Sigmoid colon (tissue), 4 donors: ENCODE data around the gene CYTH1.
A peak's percentile ranks its signal among the peaks of the same experiment; 100 is the strongest.

Experiments used
- EP300 ChIP-seq, 4 donors: sonication (generic); formaldehyde crosslinking; IDR thresholded peaks; one replicate each; pipeline ENCODE4 v1.6.1; 2017; ENCODE audit warnings: antibody characterized with exemption in 4 of 4
- POLR2A ChIP-seq, 2 donors: fragments of 450-650 bp; IDR thresholded peaks; one replicate each; pipeline ENCODE4 v1.6.1; 2016; ENCODE audit warnings: antibody characterized with exemption in 2 of 2, mild to moderate bottlenecking in 2 of 2, moderate library complexity in 2 of 2
- POLR2AphosphoS5 ChIP-seq, 4 donors: sonication (generic); formaldehyde crosslinking; IDR thresholded peaks; one replicate each; pipeline ENCODE4 v1.6.1; 2017; ENCODE audit warnings: antibody characterized with exemption in 4 of 4
- TF ChIP-seq, protein P1 (sequence below), 4 experiments: fragments of 450-650 bp in 3 of 4; fragments of 200-600 bp in 1 of 4; IDR thresholded peaks; one replicate each; pipeline ENCODE4 v1.5.1; 2016 to 2019; ENCODE audit warnings: antibody characterized with exemption in 4 of 4, mild to moderate bottlenecking in 3 of 4, moderate library complexity in 2 of 4

DNA sequence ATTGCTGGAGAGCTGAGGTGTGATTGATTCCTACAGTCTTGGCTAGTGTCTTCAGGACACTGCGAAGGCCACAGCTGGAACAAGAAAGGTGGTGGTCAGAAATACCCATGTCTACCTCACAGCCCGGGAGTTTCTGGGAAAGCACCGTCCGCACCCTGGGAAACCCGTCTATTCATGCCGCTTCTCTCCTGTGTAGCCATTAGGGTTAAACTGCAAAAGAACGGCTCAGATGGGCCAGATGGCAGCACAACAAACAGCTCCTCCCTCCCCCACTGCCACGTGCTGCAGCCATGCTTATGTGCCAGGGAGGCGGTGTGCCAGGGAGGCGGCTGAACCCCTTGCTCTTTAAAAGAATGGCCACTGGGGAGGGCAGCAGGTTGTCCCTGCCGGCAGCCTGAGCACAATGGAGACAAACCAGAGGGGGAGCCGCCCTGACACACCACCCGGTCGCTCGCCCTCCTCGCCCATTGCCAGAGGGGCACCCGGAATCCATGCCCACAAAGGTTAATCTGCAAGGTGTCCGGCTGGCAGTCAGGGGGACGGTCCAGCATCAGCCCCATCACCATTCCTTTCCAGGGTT, 65.2 kb downstream of the CYTH1 start:
- TF ChIP-seq, protein P1, sequence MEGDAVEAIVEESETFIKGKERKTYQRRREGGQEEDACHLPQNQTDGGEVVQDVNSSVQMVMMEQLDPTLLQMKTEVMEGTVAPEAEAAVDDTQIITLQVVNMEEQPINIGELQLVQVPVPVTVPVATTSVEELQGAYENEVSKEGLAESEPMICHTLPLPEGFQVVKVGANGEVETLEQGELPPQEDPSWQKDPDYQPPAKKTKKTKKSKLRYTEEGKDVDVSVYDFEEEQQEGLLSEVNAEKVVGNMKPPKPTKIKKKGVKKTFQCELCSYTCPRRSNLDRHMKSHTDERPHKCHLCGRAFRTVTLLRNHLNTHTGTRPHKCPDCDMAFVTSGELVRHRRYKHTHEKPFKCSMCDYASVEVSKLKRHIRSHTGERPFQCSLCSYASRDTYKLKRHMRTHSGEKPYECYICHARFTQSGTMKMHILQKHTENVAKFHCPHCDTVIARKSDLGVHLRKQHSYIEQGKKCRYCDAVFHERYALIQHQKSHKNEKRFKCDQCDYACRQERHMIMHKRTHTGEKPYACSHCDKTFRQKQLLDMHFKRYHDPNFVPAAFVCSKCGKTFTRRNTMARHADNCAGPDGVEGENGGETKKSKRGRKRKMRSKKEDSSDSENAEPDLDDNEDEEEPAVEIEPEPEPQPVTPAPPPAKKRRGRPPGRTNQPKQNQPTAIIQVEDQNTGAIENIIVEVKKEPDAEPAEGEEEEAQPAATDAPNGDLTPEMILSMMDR (IDR thresholded peaks at IDR 0.05) = peak in 1 of 4 experiments; percentile 22
- TF ChIP-seq POLR2A (IDR thresholded peaks at IDR 0.05) (no peak), POLR2AphosphoS5 (IDR thresholded peaks at IDR 0.05) (peak; percentile 40 to 71 (median 58)), EP300 (IDR thresholded peaks at IDR 0.05) (peak in 1 of 4 donors; percentile 22)
